SK-N-SH (cell line): ENCODE results near the gene AATF. TPM values are rescaled to one million over a fixed set of nuclear protein-coding genes. Genes with fewer than 3 reads are reported as not detected.

ENCODE experiments used
- CTCF ChIA-PET: fragments of 300-600, 350-600 bp; formaldehyde crosslinking; extraction: SDS; loops from one replicate; lab custom pipeline; 2021; lab: Yijun Ruan, JAX
- POLR2A ChIA-PET: fragments of 350-600 bp; sonication (Branson Sonifier 250); formaldehyde crosslinking; extraction: SDS; loops from one replicate; lab custom pipeline; 2020; ENCODE audit warnings: antibody characterized with exemption, inconsistent platforms; lab: Yijun Ruan, JAX
- DNase-seq: peaks from one replicate; pipeline ENCODE4 v3.0.0; 2012
- H2AFZ ChIP-seq: fragments of 200-600 bp; sonication (generic); 2 replicates; pipeline ENCODE4 v1.8.1; 2016; ENCODE audit warnings: antibody characterized with exemption, mild to moderate bottlenecking, low read depth
- H3F3A ChIP-seq: fragments of 200-600 bp; sonication (generic); replicated peaks from 2 replicates; pipeline ENCODE3; 2016; ENCODE audit warnings: antibody characterized with exemption, mild to moderate bottlenecking; ENCODE audit not compliant: insufficient read depth
- H3K27ac ChIP-seq, 2 experiments: fragments of 200-500 bp in 1 of 2; fragments of 200-600 bp in 1 of 2; sonication (Bioruptor generic) in 1 of 2; sonication (generic), shearing (Covaris generic) in 1 of 2; 2 replicates each; pipeline versions ENCODE4 v1.5.1 to v1.6.1; 2014 to 2016; ENCODE audit warnings: low read depth in 2 of 2, inconsistent platforms in 1 of 2, low read length in 1 of 2, mild to moderate bottlenecking in 1 of 2, mixed read lengths in 1 of 2
- H3K27me3 ChIP-seq: fragments of 200-600 bp; sonication (generic), shearing (Covaris generic); 2 replicates; pipeline ENCODE4 v1.6.1; 2016; ENCODE audit warnings: mixed run types; ENCODE audit not compliant: insufficient read depth
- H3K36me3 ChIP-seq, 2 experiments: fragments of 200-500 bp in 1 of 2; fragments of 200-600 bp in 1 of 2; sonication (Bioruptor generic) in 1 of 2; sonication (generic) in 1 of 2; replicated peaks in 1 of 2; 2 replicates each; pipeline versions ENCODE3 to v1.5.1; 2014 to 2016; ENCODE audit warnings: low read length in 1 of 2, mild to moderate bottlenecking in 1 of 2; ENCODE audit not compliant: insufficient read depth in 2 of 2, control insufficient read depth in 1 of 2
- H3K4me1 ChIP-seq, 2 experiments: fragments of 200-500 bp in 1 of 2; fragments of 200-600 bp in 1 of 2; sonication (Bioruptor generic) in 1 of 2; sonication (generic), shearing (Covaris generic) in 1 of 2; 2 replicates each; pipeline versions ENCODE4 v1.5.1 to v1.6.1; 2014 to 2016; ENCODE audit warnings: low read depth in 1 of 2, low read length in 1 of 2, mixed run types in 1 of 2; ENCODE audit not compliant: insufficient read depth in 2 of 2, control insufficient read depth in 1 of 2
- H3K4me2 ChIP-seq: fragments of 200-600 bp; sonication (generic), shearing (Covaris generic); 2 replicates; pipeline ENCODE4 v1.6.1; 2017; ENCODE audit warnings: mixed run types
- H3K4me3 ChIP-seq, 2 experiments: fragments of 200-500 bp in 1 of 2; fragments of 200-600 bp in 1 of 2; sonication (Bioruptor generic) in 1 of 2; sonication (generic), shearing (Covaris generic) in 1 of 2; 2 replicates each; pipeline versions ENCODE4 v1.5.1 to v1.8.1; 2014 to 2016; ENCODE audit warnings: low read depth in 2 of 2, inconsistent platforms in 1 of 2, low read length in 1 of 2, mild to moderate bottlenecking in 1 of 2, mixed read lengths in 1 of 2, moderate library complexity in 1 of 2
- H3K79me2 ChIP-seq: fragments of 200-600 bp; sonication (generic); 2 replicates; pipeline ENCODE4 v1.8.1; 2017; ENCODE audit warnings: mild to moderate bottlenecking; ENCODE audit not compliant: insufficient read depth
- H3K9ac ChIP-seq: fragments of 200-600 bp; sonication (generic); 2 replicates; pipeline ENCODE4 v1.6.1; 2017; ENCODE audit warnings: mixed run types
- H3K9me2 ChIP-seq: fragments of 200-600 bp; sonication (generic); 2 replicates; pipeline ENCODE4 v1.6.1; 2017; ENCODE audit warnings: mixed run types
- H3K9me3 ChIP-seq: fragments of 200-600 bp; sonication (generic); 2 replicates; pipeline ENCODE4 v1.6.1; 2017; ENCODE audit warnings: mixed run types, mild to moderate bottlenecking, moderate library complexity
- H4K20me1 ChIP-seq: fragments of 200-600 bp; sonication (generic); 2 replicates; pipeline ENCODE4 v1.6.1; 2017; ENCODE audit warnings: mild to moderate bottlenecking, mixed run types; ENCODE audit not compliant: insufficient read depth
- ELF1 ChIP-seq: IDR thresholded peaks from 2 replicates; pipeline ENCODE4 v1.4.0; 2012
- EZH2phosphoT487 ChIP-seq: fragments of 200-600 bp; sonication (generic); IDR thresholded peaks from 2 replicates; pipeline ENCODE4 v1.6.1; 2017; ENCODE audit warnings: low read depth, mixed run types, mild to moderate bottlenecking, antibody characterized with exemption, moderate library complexity, borderline replicate concordance
- GABPA ChIP-seq: IDR thresholded peaks from 2 replicates; pipeline ENCODE4 v1.4.0; 2012; ENCODE audit warnings: low read depth, mild to moderate bottlenecking
- JUND ChIP-seq: IDR thresholded peaks from 2 replicates; pipeline ENCODE4 v1.4.0; 2012
- MEF2A ChIP-seq: IDR thresholded peaks from 2 replicates; pipeline ENCODE4 v1.4.0; 2012; ENCODE audit warnings: low read depth, borderline replicate concordance
- NRF1 ChIP-seq: IDR thresholded peaks from 2 replicates; pipeline ENCODE4 v1.6.1; 2012; ENCODE audit warnings: low read depth, mild to moderate bottlenecking, low read length
- REST ChIP-seq: IDR thresholded peaks from 2 replicates; pipeline ENCODE4 v1.6.1; 2012; ENCODE audit warnings: mild to moderate bottlenecking, low read depth, low read length, moderate library complexity
- RFX5 ChIP-seq: IDR thresholded peaks from 2 replicates; pipeline ENCODE4 v1.6.1; 2012; ENCODE audit warnings: mild to moderate bottlenecking, improper control_type of control experiment, low read length
- RXRA ChIP-seq: IDR thresholded peaks from 2 replicates; pipeline ENCODE4 v1.4.0; 2012; ENCODE audit warnings: low read depth, mild to moderate bottlenecking, borderline replicate concordance
- SIN3A ChIP-seq: IDR thresholded peaks from 2 replicates; pipeline ENCODE4 v1.6.1; 2012; ENCODE audit warnings: low read depth, mild to moderate bottlenecking, low read length, moderate library complexity, borderline replicate concordance
- USF2 ChIP-seq: fragments of 150-350 bp; IDR thresholded peaks from 2 replicates; pipeline ENCODE4 v1.6.1; 2017; ENCODE audit warnings: antibody characterized with exemption, low read length, low read depth, borderline replicate concordance
- WGBS: methylation state at CpG from one replicate; pipeline ENCODE4 v1.1.6; 2017; ENCODE audit warnings: low lambda C conversion rate; 5-methylcytosine and 5-hydroxymethylcytosine counted together
- polyA plus RNA-seq, 3 experiments: library from polyadenylated mRNA; depleted of rRNA; stranded (reverse); fragments of >200 nt; gene quantifications; 2 replicates each; pipeline ENCODE4 v1.2.3, GENCODE V29; 2012
- TF ChIP-seq, protein P1 (sequence below): IDR thresholded peaks from 2 replicates; pipeline ENCODE4 v1.4.0; 2012; ENCODE audit warnings: low read depth, borderline replicate concordance

The AATF gene
- polyA plus RNA-seq, 1 of the 3 experiments (the other 2 are of a cell fraction) = 18.8 TPM

DNA sequence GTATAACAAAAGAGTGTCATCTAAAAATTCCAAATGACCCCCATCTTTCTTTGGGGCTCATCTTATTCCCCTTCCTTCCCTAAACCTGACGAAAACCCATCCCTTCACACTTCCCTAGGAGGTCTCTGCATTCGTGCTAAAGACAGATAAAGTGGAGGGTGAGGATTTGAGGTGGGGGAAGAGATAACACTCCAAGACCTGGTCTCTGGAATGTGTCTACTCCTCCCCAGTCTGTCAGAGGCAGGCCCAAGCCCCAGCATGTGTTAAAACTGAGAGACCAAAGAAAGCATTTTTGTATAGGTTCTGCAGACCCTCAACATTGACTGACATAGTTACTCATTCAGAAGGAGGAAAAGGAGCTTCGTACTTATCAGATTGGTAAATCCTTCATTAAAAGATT lies 22.5 kb upstream of the AATF start:
- ChIA-PET POLR2A (no interaction called here), CTCF (no interaction called here)
- no peaks in the 10 kb centered on the region for H3F3A ChIP-seq
- no peaks in the 10 kb centered on the region for H3K36me3 ChIP-seq
- H3K9me3 ChIP-seq = no peaks in the 10 kb centered on the region
- H3K27me3 ChIP-seq = peaks cover 40% of the 10 kb centered on the region
- H3K27ac ChIP-seq = no peak overlapping the region
- no peak overlapping the region for H3K4me2 ChIP-seq
- WGBS = 71% methylated on average over 3 of the region's 3 CpGs
- H2AFZ ChIP-seq = no peak overlapping the region
- no peak for DNase-seq
- H3K4me3 ChIP-seq = no peak overlapping the region
- TF ChIP-seq USF2 (no peak), RFX5 (no peak), RXRA (no peak), EZH2phosphoT487 (no peak), MEF2A (no peak), NRF1 (no peak), ELF1 (no peak), SIN3A (no peak), GABPA (no peak), JUND (no peak), REST (no peak)
- TF ChIP-seq, protein P1, sequence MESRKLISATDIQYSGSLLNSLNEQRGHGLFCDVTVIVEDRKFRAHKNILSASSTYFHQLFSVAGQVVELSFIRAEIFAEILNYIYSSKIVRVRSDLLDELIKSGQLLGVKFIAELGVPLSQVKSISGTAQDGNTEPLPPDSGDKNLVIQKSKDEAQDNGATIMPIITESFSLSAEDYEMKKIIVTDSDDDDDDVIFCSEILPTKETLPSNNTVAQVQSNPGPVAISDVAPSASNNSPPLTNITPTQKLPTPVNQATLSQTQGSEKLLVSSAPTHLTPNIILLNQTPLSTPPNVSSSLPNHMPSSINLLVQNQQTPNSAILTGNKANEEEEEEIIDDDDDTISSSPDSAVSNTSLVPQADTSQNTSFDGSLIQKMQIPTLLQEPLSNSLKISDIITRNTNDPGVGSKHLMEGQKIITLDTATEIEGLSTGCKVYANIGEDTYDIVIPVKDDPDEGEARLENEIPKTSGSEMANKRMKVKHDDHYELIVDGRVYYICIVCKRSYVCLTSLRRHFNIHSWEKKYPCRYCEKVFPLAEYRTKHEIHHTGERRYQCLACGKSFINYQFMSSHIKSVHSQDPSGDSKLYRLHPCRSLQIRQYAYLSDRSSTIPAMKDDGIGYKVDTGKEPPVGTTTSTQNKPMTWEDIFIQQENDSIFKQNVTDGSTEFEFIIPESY = no peak
- no peaks in the 10 kb centered on the region for H3K9me2 ChIP-seq
- H3K79me2 ChIP-seq = no peaks in the 10 kb centered on the region
- no peaks in the 10 kb centered on the region for H4K20me1 ChIP-seq
- H3K9ac ChIP-seq = no peak overlapping the region
- no peaks in the 10 kb centered on the region for H3K4me1 ChIP-seq
